ENCODE data around the gene USP13.
"Not testable (repeated sequence)": the region's sequence is repeated elsewhere in the genome, so short reads cannot be mapped to it uniquely, and the experiment has no call there.

Gene USP13

GRCh38 chr3:179732661-179733348 lies 80.0 kb downstream of the USP13 start:
- no peak for DNase-seq (ENCODE audit: low read depth, low spot score)

GRCh38 chr3:179733797-179734196 lies 81.0 kb downstream of the USP13 start:
- no peak for DNase-seq (ENCODE audit: low read depth, low spot score)

DNA sequence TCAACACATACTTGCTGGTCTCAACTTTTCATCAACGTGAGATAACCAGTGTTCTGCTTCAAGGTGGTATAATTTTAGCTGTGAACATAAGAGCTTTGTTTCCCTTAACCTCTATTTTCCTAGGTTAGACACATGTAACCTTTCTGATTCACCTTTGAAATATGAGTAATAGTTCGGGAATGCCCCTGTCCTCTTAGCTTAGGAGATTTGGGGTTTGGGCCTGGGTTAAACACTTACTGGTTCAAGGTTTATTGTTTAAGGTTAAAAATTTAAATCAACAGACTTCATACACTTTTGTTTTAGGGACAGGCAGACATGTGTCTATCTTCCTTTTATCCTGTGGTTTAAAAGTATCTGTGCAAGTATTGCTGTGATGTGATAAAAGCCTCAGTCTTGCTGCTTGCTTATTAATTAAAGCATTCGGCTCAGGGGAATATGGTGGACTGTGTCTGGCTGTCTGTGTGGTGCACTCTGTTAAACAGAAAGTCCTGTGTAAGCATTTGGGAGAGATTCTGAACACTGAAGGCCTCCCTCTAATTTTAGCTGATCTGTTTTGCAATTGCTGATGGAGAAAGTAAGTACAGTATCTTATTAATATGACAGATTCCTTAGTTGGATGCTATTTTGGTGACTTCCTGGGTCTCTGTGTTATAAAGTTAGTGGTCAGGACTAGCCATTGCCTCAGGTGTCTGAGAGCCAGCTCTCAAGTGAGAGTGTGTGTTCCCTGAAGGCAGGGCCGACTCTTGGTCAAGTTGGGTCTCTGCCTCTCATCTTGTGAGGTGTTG lies 81.8 kb downstream of the USP13 start:
- DNase-seq (ENCODE audit: low read depth, low spot score): no peak

GRCh38 chr3:179735321-179735720 lies 82.5 kb downstream of the USP13 start:
- DNase-seq (ENCODE audit: low read depth, low spot score): no peak

DNA sequence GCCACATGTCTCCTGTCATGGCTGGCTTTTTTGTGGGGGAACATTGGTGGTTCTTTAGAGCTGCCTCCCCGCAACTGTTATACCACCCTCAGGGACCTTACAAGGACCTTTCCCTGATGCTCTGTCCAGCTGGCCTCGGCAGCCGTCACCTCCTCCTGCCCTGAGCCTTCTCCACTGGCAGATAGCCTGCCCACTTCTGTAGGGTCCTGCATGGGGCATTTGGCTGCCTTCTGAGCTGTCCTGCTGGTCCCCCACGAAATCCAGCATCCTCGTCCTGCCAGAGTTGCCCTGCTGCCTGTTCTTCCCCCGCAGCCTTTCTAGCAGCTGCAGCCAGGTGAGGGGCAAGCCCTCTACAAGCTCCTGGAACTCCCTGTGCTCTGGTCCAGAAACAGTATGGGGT lies 86.2 kb downstream of the USP13 start:
- DNase-seq (ENCODE audit: low read depth, low spot score): no peak

GRCh38 chr3:179739816-179740594 lies 87.2 kb downstream of the USP13 start:
- no peak for DNase-seq (ENCODE audit: low read depth, low spot score)

- no peak for DNase-seq (ENCODE audit: low read depth, low spot score)
Observed at GRCh38 chr3:179743913-179744312, 91.1 kb downstream of the USP13 start.

DNA sequence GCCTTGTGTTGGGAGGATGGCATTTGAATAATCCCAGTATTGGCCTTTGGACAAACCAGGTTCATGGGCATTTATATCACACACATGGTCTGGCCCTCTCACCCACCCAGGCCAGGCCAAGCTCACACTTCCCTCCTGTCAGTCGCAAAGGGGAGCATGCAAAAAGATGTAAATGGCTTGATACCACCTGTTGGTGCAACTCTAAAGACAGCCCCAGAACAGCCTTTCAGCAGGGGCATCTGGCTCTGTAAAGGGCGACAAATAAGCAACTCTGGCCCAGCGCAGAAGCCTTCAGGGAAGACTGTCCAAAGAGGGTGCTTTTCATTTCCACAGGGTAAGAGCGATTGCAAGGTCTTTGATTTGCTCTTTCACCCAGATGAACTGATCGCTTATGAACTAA lies 91.8 kb downstream of the USP13 start:
- DNase-seq (ENCODE audit: low read depth, low spot score): no peak

GRCh38 chr3:179745079-179745478 lies 92.2 kb downstream of the USP13 start:
- no peak for DNase-seq (ENCODE audit: low read depth, low spot score)

DNA sequence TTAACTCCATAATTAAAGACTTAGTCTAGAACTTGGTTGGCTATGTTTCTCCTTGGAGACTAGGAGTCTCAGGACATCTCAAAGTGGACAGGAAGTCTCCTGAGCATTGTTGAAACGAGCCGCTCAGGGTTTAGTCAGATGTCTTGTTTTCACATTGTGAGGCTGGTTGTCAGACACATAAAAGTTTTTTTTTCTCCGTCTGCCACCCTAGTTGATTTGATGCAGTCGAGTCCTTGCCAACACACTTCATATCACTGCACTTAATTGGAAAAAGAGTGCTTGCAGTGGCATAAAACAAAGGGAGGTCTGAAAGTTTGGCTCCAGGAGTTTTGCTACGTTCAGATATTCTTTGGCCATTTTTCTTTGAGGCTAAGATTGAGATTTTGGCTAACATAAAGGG lies 92.9 kb downstream of the USP13 start:
- no peak for DNase-seq (ENCODE audit: low read depth, low spot score)

DNA sequence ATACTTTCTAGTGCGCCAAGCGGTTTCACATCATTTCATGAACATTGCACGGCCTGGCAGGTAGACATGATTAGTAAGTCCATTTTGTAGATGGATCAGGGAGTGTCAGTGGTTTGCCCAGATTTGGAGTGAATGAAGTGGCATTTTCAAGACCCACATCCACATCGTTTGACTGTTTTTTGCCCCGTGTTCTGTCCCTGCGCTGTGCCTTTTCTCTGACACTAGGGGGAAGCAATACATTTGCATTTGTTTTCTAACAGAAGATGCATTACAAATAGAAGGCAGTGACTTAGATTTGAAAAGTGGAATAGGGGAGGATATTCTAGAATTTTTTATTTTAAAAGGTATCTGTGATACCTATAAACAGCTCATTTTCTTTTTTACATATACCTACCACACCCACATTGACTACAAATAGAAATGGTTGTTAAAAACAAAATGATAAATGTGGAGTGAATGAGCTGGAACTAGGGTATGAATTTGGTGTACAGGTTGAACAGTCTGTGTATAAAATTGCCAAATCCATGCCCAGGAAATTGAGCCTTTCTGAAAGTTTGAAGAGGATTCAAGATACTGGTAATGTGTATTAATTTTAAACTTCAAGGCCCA lies 98.0 kb downstream of the USP13 start:
- DNase-seq (ENCODE audit: low read depth, low spot score): no peak

DNA sequence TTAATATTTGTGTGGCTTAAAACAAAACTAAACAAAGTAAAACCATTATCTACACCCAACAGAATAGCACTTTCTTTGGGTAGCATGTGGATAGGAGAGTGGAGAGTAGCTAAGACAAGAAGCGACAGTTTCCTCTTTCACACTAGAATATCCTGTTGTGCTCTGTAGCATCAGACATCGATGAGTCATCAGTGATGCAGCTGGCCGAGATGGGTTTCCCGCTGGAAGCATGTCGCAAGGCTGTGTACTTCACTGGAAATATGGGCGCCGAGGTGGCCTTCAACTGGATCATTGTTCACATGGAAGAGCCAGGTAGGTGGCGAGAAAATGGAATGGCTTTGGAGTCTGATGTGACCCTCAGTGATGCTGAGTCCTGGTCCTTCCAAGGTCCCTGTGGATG lies 108.1 kb downstream of the USP13 start:
- DNase-seq (ENCODE audit: low read depth, low spot score): peak; percentile 52

GRCh38 chr3:179765396-179765795 lies 112.6 kb downstream of the USP13 start:
- no peak for DNase-seq (ENCODE audit: low read depth, low spot score)

DNA sequence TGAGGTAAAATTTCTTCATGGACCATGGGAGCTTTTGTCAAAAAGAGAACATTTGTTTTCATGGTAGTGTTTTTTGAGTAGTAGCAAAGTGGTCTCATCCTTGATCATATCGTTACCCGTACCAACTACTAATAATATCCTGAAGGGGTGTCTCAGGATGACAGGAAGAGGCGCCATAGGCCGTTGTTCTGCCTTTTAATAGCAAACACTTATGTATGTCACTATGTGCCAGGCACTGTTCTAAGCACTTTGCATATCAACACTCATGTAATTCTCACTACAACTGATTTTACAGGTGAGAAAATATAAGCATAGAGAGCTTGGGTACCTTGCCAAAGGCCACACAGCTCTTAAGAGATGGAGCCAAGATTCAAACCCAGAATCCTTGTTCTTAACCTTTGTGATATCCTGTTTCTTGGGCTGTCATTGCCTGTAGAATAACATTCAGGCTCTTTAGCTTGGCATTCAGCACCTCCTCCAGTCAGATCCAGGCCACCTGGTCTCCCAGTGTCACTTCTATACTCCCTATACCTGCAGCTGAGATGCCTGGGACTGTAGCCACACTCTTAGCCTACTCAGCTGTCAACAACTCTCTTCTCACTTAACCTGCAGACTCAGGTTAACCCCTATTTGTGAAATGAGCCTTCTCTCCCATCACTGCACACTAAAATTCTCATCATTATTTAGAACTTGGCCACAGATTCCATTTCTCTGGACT lies 113.7 kb downstream of the USP13 start:
- DNase-seq (ENCODE audit: low read depth, low spot score): no peak

DNA sequence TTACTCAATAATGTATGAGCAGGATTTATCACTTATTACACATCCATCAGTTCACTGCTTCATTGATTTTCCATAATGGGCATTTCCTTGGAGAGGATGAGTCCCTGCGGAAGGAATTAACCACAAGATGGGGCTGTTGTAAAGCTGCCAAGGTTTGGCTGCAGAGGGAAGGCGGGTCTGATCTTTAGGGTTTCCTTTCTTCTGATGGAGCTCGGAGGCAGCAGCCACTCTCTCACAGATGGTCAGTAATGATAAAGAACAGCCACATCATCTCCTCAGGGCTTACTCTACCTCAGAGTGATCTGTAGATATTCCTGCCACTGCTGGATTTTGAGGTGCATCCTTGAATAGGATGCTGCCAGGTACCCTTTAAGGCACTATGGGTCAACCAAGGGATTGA lies 115.2 kb downstream of the USP13 start:
- DNase-seq (ENCODE audit: low read depth, low spot score): peak; percentile 46

- no peak for DNase-seq (ENCODE audit: low read depth, low spot score)
Observed at GRCh38 chr3:179769411-179770247, 116.8 kb downstream of the USP13 start.

GRCh38 chr3:179771797-179772196 lies 119.0 kb downstream of the USP13 start:
- DNase-seq (ENCODE audit: low read depth, low spot score): no peak

DNA sequence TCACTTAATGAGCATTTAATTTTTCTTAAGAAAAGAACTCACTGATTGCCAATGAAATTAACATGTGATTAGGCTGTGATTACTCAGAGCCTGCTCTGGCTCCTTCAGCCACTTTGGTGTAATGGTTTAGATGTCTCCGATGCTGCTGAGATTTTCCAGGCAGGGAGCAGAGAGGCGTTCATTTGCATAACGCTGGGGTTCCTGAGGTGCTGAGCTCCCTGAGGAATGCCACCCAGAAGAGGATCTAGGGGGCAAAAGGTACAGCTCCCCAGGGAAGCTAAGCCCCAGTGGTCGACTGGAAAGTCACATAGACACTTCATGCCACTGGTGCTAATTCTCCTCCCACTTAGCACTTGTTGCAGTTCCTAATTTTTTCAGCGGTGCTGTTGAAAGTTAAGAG lies 119.5 kb downstream of the USP13 start:
- DNase-seq (ENCODE audit: low read depth, low spot score): no peak

GRCh38 chr3:179775416-179776122 lies 122.7 kb downstream of the USP13 start:
- DNase-seq (ENCODE audit: low read depth, low spot score): no peak

DNA sequence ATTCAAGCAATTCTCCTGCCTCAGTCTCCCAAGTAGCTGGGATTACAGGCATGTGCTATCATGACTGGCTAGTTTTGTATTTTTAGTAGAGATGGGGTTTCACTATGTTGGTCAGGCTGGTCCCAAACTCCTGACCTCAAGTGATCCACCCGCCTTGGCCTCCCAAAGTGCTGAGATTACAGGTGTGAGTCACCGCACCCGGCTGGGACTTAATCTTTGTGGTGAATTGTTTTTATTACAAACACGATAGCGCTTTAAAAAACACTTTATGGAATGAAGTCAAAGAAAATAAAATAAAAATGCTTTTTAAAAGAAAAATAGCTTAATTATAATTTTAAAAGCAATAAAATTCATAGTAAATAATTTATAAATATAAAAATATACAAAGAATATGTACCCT lies 130.0 kb downstream of the USP13 start:
- not testable (repeated sequence) for DNase-seq (ENCODE audit: low read depth, low spot score)

Measured in smooth muscle cell of the brain vasculature (primary cell).